Epithelial cell of proximal tubule (primary cell): Measurements from ENCODE around the gene LTB4R2. TPM values are rescaled to one million over a fixed set of nuclear protein-coding genes. Genes with fewer than 3 reads are reported as not detected.
A peak's percentile ranks its signal among the peaks of the same experiment; 100 is the strongest.

ENCODE experiments used
- DNase-seq: peaks from one replicate; pipeline ENCODE4 v3.0.0-alpha.2; 2011; ENCODE audit warnings: low read depth
- H3K4me3 ChIP-seq: 2 replicates; pipeline ENCODE4 v1.5.1; 2011; ENCODE audit warnings: low read depth, mild to moderate bottlenecking, low read length
- CTCF ChIP-seq: conservative IDR thresholded peaks from 2 replicates; pipeline ENCODE4 v1.5.1; 2012; ENCODE audit warnings: low read depth, mild to moderate bottlenecking, low read length
- total RNA-seq: library from RNA; depleted of rRNA; stranded (reverse); fragments of >200 nt; gene quantifications from 2 replicates; pipeline ENCODE4 v1.2.3, GENCODE V29; 2015

Gene LTB4R2
- total RNA-seq, 1 donor from 2014 or later: 2.7 TPM

- no peak for TF ChIP-seq CTCF
- DNase-seq: no peak
- H3K4me3 ChIP-seq: no peak overlapping the region
Observed at GRCh38 chr14:24277071-24277470, 32.9 kb upstream of the LTB4R2 start.

- DNase-seq: no peak
- H3K4me3 ChIP-seq: no peak overlapping the region
- no peak for TF ChIP-seq CTCF
Observed at GRCh38 chr14:24277606-24278321, 32.2 kb upstream of the LTB4R2 start.

GRCh38 chr14:24278424-24278823 lies 31.5 kb upstream of the LTB4R2 start:
- H3K4me3 ChIP-seq: no peak overlapping the region
- TF ChIP-seq CTCF: no peak
- no peak for DNase-seq

- no peak for DNase-seq
Observed at GRCh38 chr14:24279301-24280186, 30.4 kb upstream of the LTB4R2 start.

GRCh38 chr14:24280797-24281460 lies 29.0 kb upstream of the LTB4R2 start:
- no peak for TF ChIP-seq CTCF
- H3K4me3 ChIP-seq: no peak overlapping the region
- DNase-seq: no peak

More at GRCh38 chr14:24279301-24280186, 30.4 kb upstream of the LTB4R2 start:
- H3K4me3 ChIP-seq: no peak overlapping the region
- peak; percentile 55 for TF ChIP-seq CTCF

GRCh38 chr14:24281636-24282035 lies 28.3 kb upstream of the LTB4R2 start:
- no peak overlapping the region for H3K4me3 ChIP-seq
- DNase-seq: no peak
- TF ChIP-seq CTCF: no peak
